Hepatocyte (in vitro differentiated cells): ENCODE measurements around the gene RBM47. TPM values are rescaled to one million over a fixed set of nuclear protein-coding genes. Genes with fewer than 3 reads are reported as not detected.
A peak's percentile ranks its signal among the peaks of the same experiment; 100 is the strongest.
"Not testable (repeated sequence)": the region's sequence is repeated elsewhere in the genome, so short reads cannot be mapped to it uniquely, and the experiment has no call there.

Source experiments
- DNase-seq: peaks from one replicate; pipeline ENCODE4 v3.0.0-alpha.2; 2016; ENCODE audit warnings: low spot score
- H2AFZ ChIP-seq: fragments of 200-600 bp; sonication (generic); 2 replicates; pipeline ENCODE4 v1.6.0; 2016; ENCODE audit warnings: antibody characterized with exemption, mild to moderate bottlenecking
- H3K27ac ChIP-seq: fragments of 200-600 bp; sonication (generic); 2 replicates; pipeline ENCODE4 v1.5.1; 2016; ENCODE audit warnings: mild to moderate bottlenecking
- H3K27me3 ChIP-seq: fragments of 200-600 bp; sonication (generic); 2 replicates; pipeline ENCODE4 v1.6.1; 2016
- H3K36me3 ChIP-seq: fragments of 200-600 bp; sonication (generic); replicated peaks from 2 replicates; pipeline ENCODE4 v1.5.1; 2016; ENCODE audit warnings: low read depth; ENCODE audit not compliant: insufficient read depth
- H3K4me1 ChIP-seq: fragments of 200-600 bp; sonication (generic); 2 replicates; pipeline ENCODE4 v1.5.1; 2016; ENCODE audit warnings: mild to moderate bottlenecking, moderate library complexity; ENCODE audit not compliant: insufficient read depth
- H3K4me2 ChIP-seq: fragments of 200-600 bp; sonication (generic); 2 replicates; pipeline ENCODE4 v1.6.0; 2016
- H3K4me3 ChIP-seq: fragments of 200-600 bp; sonication (generic); 2 replicates; pipeline ENCODE4 v1.5.1; 2016; ENCODE audit warnings: mild to moderate bottlenecking
- H3K79me2 ChIP-seq: fragments of 200-600 bp; sonication (generic); 2 replicates; pipeline ENCODE4 v1.6.0; 2017; ENCODE audit warnings: mild to moderate bottlenecking
- H3K9me2 ChIP-seq: fragments of 200-600 bp; sonication (generic); replicated peaks from 2 replicates; pipeline ENCODE4 v1.6.0; 2017; ENCODE audit warnings: mild to moderate bottlenecking; ENCODE audit not compliant: insufficient read depth
- H3K9me3 ChIP-seq: fragments of 200-600 bp; sonication (generic); 2 replicates; pipeline ENCODE4 v1.5.1; 2016; ENCODE audit warnings: low read depth, mild to moderate bottlenecking
- H4K20me1 ChIP-seq: fragments of 200-600 bp; sonication (generic); 2 replicates; pipeline ENCODE4 v1.6.0; 2016; ENCODE audit warnings: mild to moderate bottlenecking; ENCODE audit not compliant: insufficient read depth, poor library complexity, severe bottlenecking
- CTCF ChIP-seq: fragments of 200-600 bp; sonication (generic); IDR thresholded peaks from 2 replicates; pipeline ENCODE4 v1.5.1; 2016; ENCODE audit warnings: antibody characterized with exemption, mild to moderate bottlenecking; ENCODE audit not compliant: poor library complexity
- EZH2 ChIP-seq: fragments of 200-600 bp; sonication (generic); IDR thresholded peaks from 2 replicates; pipeline ENCODE4 v1.6.1; 2016; ENCODE audit warnings: antibody characterized with exemption, mild to moderate bottlenecking, borderline replicate concordance
- EZH2phosphoT487 ChIP-seq: fragments of 200-600 bp; sonication (generic); IDR thresholded peaks from one replicate; pipeline ENCODE4 v1.6.1; 2018; ENCODE audit warnings: antibody characterized with exemption, mild to moderate bottlenecking, low read depth, moderate library complexity; ENCODE audit not compliant: unreplicated experiment, severe bottlenecking
- WGBS: methylation state at CpG from one replicate; pipeline ENCODE4 v1.1.6; 2016; ENCODE audit warnings: low lambda C conversion rate; ENCODE audit errors: missing lambda C conversion rate; 5-methylcytosine and 5-hydroxymethylcytosine counted together
- polyA plus RNA-seq: library from polyadenylated mRNA; unstranded; fragments of >200 nt; fragmentation: Nextera tagmentation; extraction: Ambion mirVana; gene quantifications from 2 replicates; pipeline ENCODE4 v1.2.1, GENCODE V29; 2016
- total RNA-seq: library from RNA; depleted of rRNA; stranded (reverse); fragments of >200 nt; gene quantifications from 2 replicates; pipeline ENCODE4 v1.2.3, GENCODE V29; 2014

Gene RBM47
- total and polyA plus RNA-seq, 2 experiments from 2014 or later, result 49.8 to 137 TPM

- H3K9me3 ChIP-seq, result no peaks in the 10 kb centered on the region
- H3K36me3 ChIP-seq, result no peaks in the 10 kb centered on the region
- peaks cover 10% of the 10 kb centered on the region for H3K4me1 ChIP-seq
- no peaks in the 10 kb centered on the region for H3K27me3 ChIP-seq
- H3K9me2 ChIP-seq, result no peaks in the 10 kb centered on the region
- peaks cover 34% of the 10 kb centered on the region for H3K79me2 ChIP-seq
- no peak overlapping the region for H3K4me2 ChIP-seq
- TF ChIP-seq EZH2, result no peak
- no peak for TF ChIP-seq CTCF
- no peak for TF ChIP-seq EZH2phosphoT487
- WGBS, result 88% methylated on average over 11 of the region's 11 CpGs
- H2AFZ ChIP-seq, result no peak overlapping the region
- no peaks in the 10 kb centered on the region for H4K20me1 ChIP-seq
- no peak for DNase-seq
- H3K27ac ChIP-seq, result no peak overlapping the region
- H3K4me3 ChIP-seq, result no peak overlapping the region
These were observed 105.2 kb downstream of the RBM47 start for GRCh38 chr4:40524366-40525041.

- TF ChIP-seq EZH2 (no peak), EZH2phosphoT487 (no peak), CTCF (no peak)
- H4K20me1 ChIP-seq, result no peaks in the 10 kb centered on the region
- H3K9me2 ChIP-seq, result no peaks in the 10 kb centered on the region
- no peaks in the 10 kb centered on the region for H3K27me3 ChIP-seq
- no peaks in the 10 kb centered on the region for H3K9me3 ChIP-seq
- H3K4me3 ChIP-seq, result no peak overlapping the region
- H3K79me2 ChIP-seq, result peaks cover 39% of the 10 kb centered on the region
- H3K36me3 ChIP-seq, result no peaks in the 10 kb centered on the region
- 93% methylated on average over 7 of the region's 7 CpGs for WGBS
- H3K27ac ChIP-seq, result no peak overlapping the region
- H2AFZ ChIP-seq, result no peak overlapping the region
- H3K4me2 ChIP-seq, result no peak overlapping the region
- no peak for DNase-seq
- H3K4me1 ChIP-seq, result peaks cover 10% of the 10 kb centered on the region
These were observed 106.1 kb downstream of the RBM47 start for GRCh38 chr4:40523581-40523980.

- Histone ChIP-seq H2AFZ (no peak overlapping the region), H3K9me2 (no peaks in the 10 kb centered on the region), H4K20me1 (no peaks in the 10 kb centered on the region), H3K79me2 (peaks cover 47% of the 10 kb centered on the region), H3K36me3 (no peaks in the 10 kb centered on the region), H3K27me3 (no peaks in the 10 kb centered on the region), H3K4me3 (no peak overlapping the region), H3K4me1 (peaks cover 10% of the 10 kb centered on the region), H3K4me2 (no peak overlapping the region), H3K9me3 (no peaks in the 10 kb centered on the region), H3K27ac (no peak overlapping the region)
- DNase-seq, result no peak
- WGBS, result 100% methylated on average over 2 of the region's 2 CpGs
- no peak for TF ChIP-seq EZH2
- no peak for TF ChIP-seq EZH2phosphoT487
- no peak for TF ChIP-seq CTCF
These were observed 107.7 kb downstream of the RBM47 start for GRCh38 chr4:40521957-40522356.

GRCh38 chr4:40520533-40520932 is 109.1 kb downstream of the RBM47 start:
- 87% methylated on average over 4 of the region's 4 CpGs for WGBS

GRCh38 chr4:40517081-40517480 is 112.6 kb downstream of the RBM47 start:
- H4K20me1 ChIP-seq, H3K4me3 ChIP-seq, H3K9me2 ChIP-seq, H3K36me3 ChIP-seq, H2AFZ ChIP-seq, H3K4me2 ChIP-seq, DNase-seq, H3K9me3 ChIP-seq, H3K4me1 ChIP-seq, H3K27me3 ChIP-seq: not testable (repeated sequence)
- peaks cover 57% of the 10 kb centered on the region for H3K79me2 ChIP-seq
- 92% methylated on average over 5 of the region's 5 CpGs for WGBS
- peak overlapping the region; percentile 95 for H3K27ac ChIP-seq

More at GRCh38 chr4:40520533-40520932, 109.1 kb downstream of the RBM47 start:
- Histone ChIP-seq H3K4me2 (no peak overlapping the region), H3K27ac (no peak overlapping the region), H3K79me2 (peaks cover 47% of the 10 kb centered on the region), H3K36me3 (no peaks in the 10 kb centered on the region), H3K4me1 (peaks cover 8% of the 10 kb centered on the region), H3K27me3 (no peaks in the 10 kb centered on the region), H3K4me3 (no peak overlapping the region), H3K9me2 (no peaks in the 10 kb centered on the region), H2AFZ (no peak overlapping the region), H3K9me3 (no peaks in the 10 kb centered on the region), H4K20me1 (no peaks in the 10 kb centered on the region)
- TF ChIP-seq EZH2, result no peak
- no peak for TF ChIP-seq CTCF
- TF ChIP-seq EZH2phosphoT487, result no peak
- DNase-seq, result no peak
